GM10266 (cell line): ENCODE measurements around the gene ALPK1.
"Not testable (repeated sequence)": the region's sequence is repeated elsewhere in the genome, so short reads cannot be mapped to it uniquely, and the experiment has no call there.

Experiments
- DNase-seq: peaks from one replicate; pipeline ENCODE4 v3.0.0; 2012; ENCODE audit errors: extremely low spot score
- TF ChIP-seq, protein P1 (sequence below): IDR thresholded peaks from 2 replicates; pipeline ENCODE4 v1.5.1; 2012; ENCODE audit warnings: mild to moderate bottlenecking, low read depth; ENCODE audit not compliant: control insufficient read depth, insufficient read depth; ENCODE audit errors: missing control alignments

ALPK1 gene

DNA sequence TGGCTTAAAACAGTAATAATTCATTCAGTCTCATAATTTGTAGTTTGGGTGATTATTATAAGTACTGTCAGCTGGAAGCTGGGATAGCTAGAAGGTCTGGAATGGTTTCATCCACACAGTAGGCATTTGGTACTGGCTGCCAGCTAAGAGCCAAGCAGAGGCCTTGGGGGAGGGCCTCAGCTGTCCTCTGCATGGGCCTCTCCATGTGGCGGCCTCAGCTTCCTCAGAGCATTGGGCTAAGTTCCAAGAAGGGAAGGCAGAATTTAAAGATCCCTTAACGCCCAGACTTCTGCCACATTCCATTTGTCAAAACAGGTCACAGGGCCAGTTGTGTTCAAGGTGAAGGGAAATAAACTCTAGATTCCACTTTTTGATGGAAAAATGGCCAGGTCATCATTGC lies 125.5 kb downstream of the ALPK1 start:
- no peak for DNase-seq
- TF ChIP-seq, protein P1, sequence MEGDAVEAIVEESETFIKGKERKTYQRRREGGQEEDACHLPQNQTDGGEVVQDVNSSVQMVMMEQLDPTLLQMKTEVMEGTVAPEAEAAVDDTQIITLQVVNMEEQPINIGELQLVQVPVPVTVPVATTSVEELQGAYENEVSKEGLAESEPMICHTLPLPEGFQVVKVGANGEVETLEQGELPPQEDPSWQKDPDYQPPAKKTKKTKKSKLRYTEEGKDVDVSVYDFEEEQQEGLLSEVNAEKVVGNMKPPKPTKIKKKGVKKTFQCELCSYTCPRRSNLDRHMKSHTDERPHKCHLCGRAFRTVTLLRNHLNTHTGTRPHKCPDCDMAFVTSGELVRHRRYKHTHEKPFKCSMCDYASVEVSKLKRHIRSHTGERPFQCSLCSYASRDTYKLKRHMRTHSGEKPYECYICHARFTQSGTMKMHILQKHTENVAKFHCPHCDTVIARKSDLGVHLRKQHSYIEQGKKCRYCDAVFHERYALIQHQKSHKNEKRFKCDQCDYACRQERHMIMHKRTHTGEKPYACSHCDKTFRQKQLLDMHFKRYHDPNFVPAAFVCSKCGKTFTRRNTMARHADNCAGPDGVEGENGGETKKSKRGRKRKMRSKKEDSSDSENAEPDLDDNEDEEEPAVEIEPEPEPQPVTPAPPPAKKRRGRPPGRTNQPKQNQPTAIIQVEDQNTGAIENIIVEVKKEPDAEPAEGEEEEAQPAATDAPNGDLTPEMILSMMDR = no peak

DNA sequence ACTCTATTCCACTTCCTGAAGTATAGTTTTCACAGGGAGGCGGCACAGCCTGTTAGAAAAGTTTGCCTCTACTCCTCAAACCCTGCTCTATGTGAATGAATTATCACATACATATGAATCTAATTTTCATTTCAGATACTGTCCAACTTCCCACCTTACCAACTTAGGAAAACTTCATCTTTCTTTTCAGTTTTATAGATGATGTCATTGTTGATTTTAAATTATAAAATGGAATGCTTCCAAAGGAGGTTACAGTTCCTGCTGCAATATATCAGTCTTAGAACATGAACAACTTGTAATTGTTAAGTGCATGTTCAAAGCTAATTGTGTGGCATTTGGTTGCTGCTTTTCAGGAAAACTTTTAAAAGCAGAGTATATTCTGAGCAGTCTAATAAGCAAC lies 126.4 kb downstream of the ALPK1 start:
- DNase-seq = no peak
- TF ChIP-seq, protein P1 = no peak

DNA sequence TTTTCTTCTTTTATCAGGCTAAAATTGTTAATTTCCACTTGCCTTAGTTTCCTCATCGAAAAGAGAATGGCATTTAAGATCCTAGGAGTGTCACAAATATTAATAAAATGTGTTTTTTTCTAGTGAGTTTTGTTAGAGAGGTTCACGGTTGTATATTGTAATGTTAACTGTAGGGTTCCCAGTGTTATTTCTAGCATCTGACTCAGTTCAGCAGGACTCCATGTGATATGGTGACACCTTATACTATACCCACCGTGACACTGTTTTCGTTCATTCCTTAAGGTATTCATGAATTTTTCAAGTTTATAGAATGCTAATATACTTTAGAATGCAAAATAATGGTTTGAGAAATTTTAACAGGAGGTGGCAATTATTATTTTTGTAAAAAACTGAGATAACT lies 128.7 kb downstream of the ALPK1 start:
- TF ChIP-seq, protein P1 = no peak
- DNase-seq = no peak

DNA sequence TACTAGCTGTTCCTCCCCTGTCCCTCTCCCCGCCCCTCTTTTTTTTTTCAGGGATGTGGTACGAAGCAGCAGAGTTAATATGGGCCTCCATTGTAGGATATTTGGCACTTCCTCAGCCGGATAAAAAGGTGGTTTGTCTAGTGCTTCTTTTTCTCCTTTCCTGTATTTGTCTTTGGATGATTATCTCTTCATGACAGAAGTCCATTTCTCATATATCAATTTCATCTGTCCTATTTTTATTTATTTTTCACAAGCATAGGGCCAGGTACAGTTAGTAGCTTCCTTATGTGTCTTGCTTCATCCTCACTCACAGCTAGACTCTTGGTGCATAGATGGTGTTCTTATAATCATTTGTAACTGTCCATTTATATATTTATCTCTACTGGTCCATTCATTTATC lies 129.2 kb downstream of the ALPK1 start:
- DNase-seq = no peak
- TF ChIP-seq, protein P1 = no peak

DNA sequence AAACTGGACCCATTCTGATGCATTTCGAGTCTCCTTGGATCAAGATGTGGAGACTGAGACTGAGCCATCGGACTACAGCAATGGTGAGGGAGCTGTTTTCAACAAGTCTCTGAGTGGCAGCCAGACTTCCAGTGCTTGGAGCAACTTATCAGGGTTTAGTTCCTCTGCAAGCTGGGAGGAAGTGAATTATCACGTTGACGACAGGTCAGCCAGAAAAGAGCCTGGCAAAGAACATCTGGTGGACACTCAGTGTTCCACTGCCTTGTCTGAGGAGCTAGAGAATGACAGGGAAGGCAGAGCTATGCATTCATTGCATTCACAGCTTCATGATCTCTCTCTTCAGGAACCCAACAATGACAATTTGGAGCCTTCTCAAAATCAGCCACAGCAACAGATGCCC lies 134.0 kb downstream of the ALPK1 start:
- TF ChIP-seq, protein P1 = no peak
- no peak for DNase-seq

DNA sequence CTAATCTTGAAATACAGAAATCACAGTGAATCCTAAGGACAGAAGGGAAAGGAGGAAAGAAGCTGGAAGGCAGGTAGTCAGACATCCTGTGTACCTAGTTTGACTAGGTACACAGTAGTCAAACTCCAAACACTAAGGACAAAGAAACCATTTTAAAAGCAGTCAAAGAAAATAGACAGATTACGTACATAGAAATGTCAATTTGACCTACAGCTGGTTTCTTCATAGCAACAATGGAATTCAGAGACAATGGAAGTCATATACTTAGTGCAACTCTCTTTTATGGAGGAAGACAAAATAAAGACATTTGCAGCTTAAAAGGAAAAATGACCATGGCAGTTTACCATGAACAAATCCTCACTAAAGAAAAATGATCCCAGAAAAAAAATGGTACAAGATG lies 139.8 kb downstream of the ALPK1 start:
- DNase-seq = no peak
- TF ChIP-seq, protein P1 = no peak

DNA sequence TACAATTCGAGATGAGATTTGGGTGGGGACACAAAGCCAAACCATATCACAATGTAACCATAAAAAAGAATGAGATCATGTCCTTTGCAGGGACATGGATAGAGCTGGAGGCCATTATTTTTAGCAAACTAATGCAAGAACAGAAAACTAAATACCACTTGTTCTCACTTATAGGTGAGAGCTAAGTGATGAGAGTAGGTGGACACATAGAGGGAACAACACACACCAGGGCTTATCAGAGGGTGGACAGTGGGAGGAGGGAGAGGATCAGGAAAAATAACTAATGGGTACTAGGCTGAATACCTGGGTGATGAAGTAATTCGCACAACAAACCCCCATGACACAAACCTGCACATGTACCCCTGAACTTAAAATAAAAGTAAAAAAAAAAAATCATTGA lies 145.1 kb downstream of the ALPK1 start:
- not testable (repeated sequence) for DNase-seq
